Measurements from ENCODE around the gene KLHDC1. TPM values are rescaled to one million over a fixed set of nuclear protein-coding genes. Genes with fewer than 3 reads are reported as not detected.
"Not testable (repeated sequence)": the region's sequence is repeated elsewhere in the genome, so short reads cannot be mapped to it uniquely, and the experiment has no call there.

The KLHDC1 gene
- total and polyA plus RNA-seq, 9 donors = 6.7 to 22.9 (median 16.8) TPM

- no peak for DNase-seq
- Histone ChIP-seq H3K27me3 (no peaks in the 10 kb centered on the region), H3K9me3 (no peaks in the 10 kb centered on the region), H3K27ac (no peak overlapping the region), H3K4me1 (ENCODE audit: insufficient read depth) (no peaks in the 10 kb centered on the region), H3K36me3 (no peaks in the 10 kb centered on the region), H3K4me3 (no peak overlapping the region)
- TF ChIP-seq EP300 (IDR thresholded peaks at IDR 0.05) (no peak), POLR2A (IDR thresholded peaks at IDR 0.05) (no peak)
- TF ChIP-seq, protein P1, sequence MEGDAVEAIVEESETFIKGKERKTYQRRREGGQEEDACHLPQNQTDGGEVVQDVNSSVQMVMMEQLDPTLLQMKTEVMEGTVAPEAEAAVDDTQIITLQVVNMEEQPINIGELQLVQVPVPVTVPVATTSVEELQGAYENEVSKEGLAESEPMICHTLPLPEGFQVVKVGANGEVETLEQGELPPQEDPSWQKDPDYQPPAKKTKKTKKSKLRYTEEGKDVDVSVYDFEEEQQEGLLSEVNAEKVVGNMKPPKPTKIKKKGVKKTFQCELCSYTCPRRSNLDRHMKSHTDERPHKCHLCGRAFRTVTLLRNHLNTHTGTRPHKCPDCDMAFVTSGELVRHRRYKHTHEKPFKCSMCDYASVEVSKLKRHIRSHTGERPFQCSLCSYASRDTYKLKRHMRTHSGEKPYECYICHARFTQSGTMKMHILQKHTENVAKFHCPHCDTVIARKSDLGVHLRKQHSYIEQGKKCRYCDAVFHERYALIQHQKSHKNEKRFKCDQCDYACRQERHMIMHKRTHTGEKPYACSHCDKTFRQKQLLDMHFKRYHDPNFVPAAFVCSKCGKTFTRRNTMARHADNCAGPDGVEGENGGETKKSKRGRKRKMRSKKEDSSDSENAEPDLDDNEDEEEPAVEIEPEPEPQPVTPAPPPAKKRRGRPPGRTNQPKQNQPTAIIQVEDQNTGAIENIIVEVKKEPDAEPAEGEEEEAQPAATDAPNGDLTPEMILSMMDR (IDR thresholded peaks at IDR 0.05) = no peak
- intact Hi-C loops (cut with DNase I) = no loop called here
Observed at GRCh38 chr14:49720744-49721143, 27.8 kb downstream of the KLHDC1 start.

DNA sequence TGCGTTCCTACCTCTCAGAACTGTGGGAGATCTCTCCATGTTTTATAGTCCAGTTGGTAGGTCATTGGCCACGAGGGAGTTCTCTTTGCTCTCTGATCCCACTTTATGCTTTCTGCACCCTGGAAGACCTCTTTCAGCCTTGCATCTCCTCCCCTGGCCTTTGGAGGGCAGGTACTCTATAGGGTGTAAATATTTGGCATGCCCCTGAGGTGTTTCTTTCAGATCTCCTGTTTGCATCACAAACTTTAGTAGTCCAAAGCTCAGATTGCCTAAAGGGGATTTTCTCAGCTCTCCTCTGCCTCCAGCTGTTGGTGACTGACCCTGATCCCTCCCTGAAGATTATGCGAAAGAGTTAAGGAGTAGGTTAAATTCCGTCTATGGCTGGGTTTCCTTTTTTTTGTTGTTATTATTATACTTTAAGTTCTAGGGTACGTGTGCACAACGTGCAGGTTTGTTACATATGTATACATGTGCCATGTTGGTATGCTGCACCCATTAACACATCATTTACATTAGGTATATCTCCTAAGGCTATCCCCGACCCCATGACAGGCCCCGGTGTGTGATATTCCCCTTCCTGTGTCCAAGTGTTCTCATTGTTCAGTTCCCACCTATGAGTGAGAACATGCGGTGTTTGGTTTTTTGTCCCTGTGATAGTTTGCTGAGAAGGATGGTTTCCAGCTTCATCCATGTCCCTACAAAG lies 29.0 kb downstream of the KLHDC1 start:
- H3K4me3 ChIP-seq; H3K9me3 ChIP-seq; H3K4me1 ChIP-seq (ENCODE audit: insufficient read depth); DNase-seq; intact Hi-C loops (cut with DNase I); H3K27ac ChIP-seq; H3K27me3 ChIP-seq; H3K36me3 ChIP-seq: not testable (repeated sequence)
- WGBS, 3 donors = 89 to 91% (median 90%) methylated on average over 9 of the region's 9 CpGs

DNA sequence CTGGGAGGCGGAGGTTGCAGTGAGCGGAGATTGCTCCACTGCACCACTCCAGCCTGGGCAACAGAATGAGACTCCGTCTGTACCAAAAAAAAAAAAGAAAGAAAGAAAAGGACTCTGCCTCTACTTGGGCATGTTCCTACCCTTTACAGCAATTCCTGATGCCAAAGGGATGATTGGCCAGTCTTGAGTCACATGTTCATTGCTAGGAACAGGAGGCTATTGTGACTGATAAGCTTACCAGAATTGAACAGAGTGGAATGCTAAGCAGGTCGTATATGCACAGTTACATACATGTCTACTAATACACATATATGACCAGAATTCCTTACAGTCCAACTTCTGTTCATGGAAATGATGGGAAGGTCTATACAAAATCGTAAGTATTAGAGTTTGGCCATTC lies 34.3 kb downstream of the KLHDC1 start:
- TF ChIP-seq POLR2A (IDR thresholded peaks at IDR 0.05) (no peak), EP300 (IDR thresholded peaks at IDR 0.05) (no peak)
- TF ChIP-seq, protein P1 (IDR thresholded peaks at IDR 0.05) = no peak

GRCh38 chr14:49732896-49733295 lies 40.0 kb downstream of the KLHDC1 start:
- Histone ChIP-seq H3K4me3 (no peak overlapping the region), H3K27ac (no peak overlapping the region), H3K9me3 (no peaks in the 10 kb centered on the region), H3K4me1 (ENCODE audit: insufficient read depth) (no peaks in the 10 kb centered on the region), H3K27me3 (no peaks in the 10 kb centered on the region), H3K36me3 (no peaks in the 10 kb centered on the region)
- intact Hi-C loops (cut with DNase I) = no loop called here
- no peak for TF ChIP-seq EP300 (IDR thresholded peaks at IDR 0.05)
- TF ChIP-seq, protein P1 (IDR thresholded peaks at IDR 0.05) = no peak
- no peak for TF ChIP-seq POLR2A (IDR thresholded peaks at IDR 0.05)
- 91 to 94% (median 92%) methylated on average over 3 of the region's 3 CpGs for WGBS, 3 donors
- no peak for DNase-seq

More for the DNA sequence above, 34.3 kb downstream of the KLHDC1 start:
- 91 to 93% (median 92%) methylated on average over 5 of the region's 5 CpGs for WGBS, 3 donors
- Histone ChIP-seq H3K4me3 (no peak overlapping the region), H3K4me1 (ENCODE audit: insufficient read depth) (no peaks in the 10 kb centered on the region), H3K36me3 (no peaks in the 10 kb centered on the region), H3K27me3 (no peaks in the 10 kb centered on the region), H3K27ac (no peak overlapping the region), H3K9me3 (no peaks in the 10 kb centered on the region)
- intact Hi-C loops (cut with DNase I) = no loop called here
- no peak for DNase-seq

DNA sequence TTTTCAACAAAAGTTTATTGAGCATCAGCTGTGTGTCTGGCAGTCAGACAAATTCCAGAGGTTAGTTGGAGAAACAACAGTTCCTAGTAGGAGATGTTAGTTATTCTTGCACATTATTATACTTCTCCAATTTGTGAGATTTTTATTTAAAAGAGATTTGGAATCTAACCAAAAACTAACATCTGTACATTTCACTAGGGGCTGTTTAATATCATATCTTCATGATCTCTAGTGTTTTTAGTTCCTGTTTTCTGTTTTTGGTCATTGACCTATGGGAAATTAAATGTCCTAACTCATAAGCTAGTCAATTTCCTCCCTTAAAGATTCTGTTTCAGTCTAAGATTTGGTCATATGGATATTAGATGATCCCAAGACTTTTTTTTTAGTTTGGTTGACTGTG lies 40.9 kb downstream of the KLHDC1 start:
- no peaks in the 10 kb centered on the region for H3K36me3 ChIP-seq

GRCh38 chr14:49735669-49736068 lies 42.7 kb downstream of the KLHDC1 start:
- H3K27me3 ChIP-seq; H3K4me1 ChIP-seq (ENCODE audit: insufficient read depth); intact Hi-C loops (cut with DNase I); H3K4me3 ChIP-seq; H3K9me3 ChIP-seq; DNase-seq; H3K27ac ChIP-seq; H3K36me3 ChIP-seq: not testable (repeated sequence)
- WGBS, 3 donors = 97 to 98% (median 98%) methylated on average over 4 of the region's 4 CpGs

More for the DNA sequence above, 40.9 kb downstream of the KLHDC1 start:
- Histone ChIP-seq H3K4me3 (no peak overlapping the region), H3K27me3 (no peaks in the 10 kb centered on the region), H3K4me1 (ENCODE audit: insufficient read depth) (no peaks in the 10 kb centered on the region), H3K27ac (no peak overlapping the region), H3K9me3 (no peaks in the 10 kb centered on the region)
- intact Hi-C loops (cut with DNase I) = no loop called here
- no peak for DNase-seq
- no peak for TF ChIP-seq EP300 (IDR thresholded peaks at IDR 0.05)
- TF ChIP-seq, protein P1 (IDR thresholded peaks at IDR 0.05) = no peak
